Raji (cell line): ENCODE results near the gene NMT1.
A peak's percentile ranks its signal among the peaks of the same experiment; 100 is the strongest.

ENCODE experiments used
- POLR2A ChIP-seq: IDR thresholded peaks from 2 replicates; pipeline ENCODE4 v1.6.1; 2011; ENCODE audit warnings: low read depth, low read length, control low read depth; ENCODE audit not compliant: insufficient read depth

NMT1 gene

GRCh38 chr17:45060797-45061605, at the start of gene NMT1:
NMT1 (plus strand) TSS chr17:45061317; CDS start chr17:45061330, 13 bp downstream.
- peak; percentile 86 for TF ChIP-seq POLR2A

GRCh38 chr17:45011767-45012166, 49.4 kb upstream of the NMT1 start:
- no peak for TF ChIP-seq POLR2A

GRCh38 chr17:45013021-45013997, 47.8 kb upstream of the NMT1 start:
- no peak for TF ChIP-seq POLR2A

GRCh38 chr17:45016237-45016636, 44.9 kb upstream of the NMT1 start:
- TF ChIP-seq POLR2A: no peak

GRCh38 chr17:45016823-45017222, 44.3 kb upstream of the NMT1 start:
- no peak for TF ChIP-seq POLR2A

- no peak for TF ChIP-seq POLR2A
These were observed 42.6 kb upstream of the NMT1 start for GRCh38 chr17:45018514-45018847.

- no peak for TF ChIP-seq POLR2A
These were observed 42.0 kb upstream of the NMT1 start for GRCh38 chr17:45018848-45019711.

- TF ChIP-seq POLR2A: no peak
These were observed 40.6 kb upstream of the NMT1 start for GRCh38 chr17:45020354-45021138.

GRCh38 chr17:45021607-45022287, 39.4 kb upstream of the NMT1 start:
- TF ChIP-seq POLR2A: no peak

- no peak for TF ChIP-seq POLR2A
These were observed 38.8 kb upstream of the NMT1 start for GRCh38 chr17:45022288-45022648.

- no peak for TF ChIP-seq POLR2A
These were observed 38.3 kb upstream of the NMT1 start for GRCh38 chr17:45022655-45023339.

- TF ChIP-seq POLR2A: no peak
These were observed 32.0 kb upstream of the NMT1 start for GRCh38 chr17:45029096-45029495.

- no peak for TF ChIP-seq POLR2A
These were observed 31.2 kb upstream of the NMT1 start for GRCh38 chr17:45029758-45030423.
